HFFc6 (cell line): ENCODE data around the gene UQCR11. TPM values are rescaled to one million over a fixed set of nuclear protein-coding genes. Genes with fewer than 3 reads are reported as not detected.

Experiments used
- DNase-seq: peaks from one replicate; pipeline ENCODE4 v3.0.0-alpha.2; 2018
- H3K27ac Mint-ChIP-seq: 2 replicates; pipeline ENCODE4 v1.8.0; 2020; ENCODE audit warnings: mild to moderate bottlenecking, mixed read lengths
- H3K27me3 Mint-ChIP-seq: 2 replicates; pipeline ENCODE4 v1.8.0; 2021; ENCODE audit warnings: mild to moderate bottlenecking, moderate library complexity, mixed read lengths; ENCODE audit not compliant: insufficient read depth
- H3K36me3 Mint-ChIP-seq: 2 replicates; pipeline ENCODE4 v1.8.0; 2021; ENCODE audit warnings: low read depth, mixed read lengths
- H3K4me1 Mint-ChIP-seq: 2 replicates; pipeline ENCODE4 v1.8.0; 2020; ENCODE audit warnings: low read depth, mixed read lengths
- H3K4me3 Mint-ChIP-seq: 2 replicates; pipeline ENCODE4 v1.8.0; 2020; ENCODE audit warnings: mild to moderate bottlenecking, moderate library complexity, mixed read lengths
- H3K9me3 Mint-ChIP-seq: 2 replicates; pipeline ENCODE4 v1.8.0; 2020; ENCODE audit warnings: mild to moderate bottlenecking, mixed read lengths
- CTCF ChIP-seq: fragments of 200-600 bp; sonication (generic); IDR thresholded peaks from 2 replicates; pipeline ENCODE4 v1.5.0; 2021; ENCODE audit warnings: antibody characterized with exemption, mild to moderate bottlenecking
- total RNA-seq, 6 experiments: library from RNA; stranded (reverse); fragmentation: NEBNext Ultra II Directional; extraction: Animal tissue kit (Norgen Biotek cat#: 25700); gene quantifications; 2 replicates in 1 of 6; 3 replicates in 5 of 6; pipeline ENCODE4 v1.2.3, GENCODE V29; 2021

Gene UQCR11
- total RNA-seq, 6 experiments from 2014 or later = 178 to 319 (median 252) TPM

GRCh38 chr19:1618157-1619093 lies 13.2 kb upstream of the UQCR11 start:
- H3K27me3 Mint-ChIP-seq = no peaks in the 10 kb centered on the region
- TF ChIP-seq CTCF = peak; percentile 60
- peaks cover 5% of the 10 kb centered on the region; the same call in 1 of the 2 replicates for H3K36me3 Mint-ChIP-seq
- H3K4me1 Mint-ChIP-seq = peaks cover 9% of the 10 kb centered on the region; the same call in 1 of the 2 replicates
- H3K27ac Mint-ChIP-seq = no peak overlapping the region
- no peaks in the 10 kb centered on the region for H3K9me3 Mint-ChIP-seq
- no peak overlapping the region for H3K4me3 Mint-ChIP-seq
- DNase-seq = peak; percentile 14

- DNase-seq = no peak
- peak overlapping the region; percentile 71; the same call in 1 of the 2 replicates for H3K27ac Mint-ChIP-seq
- H3K9me3 Mint-ChIP-seq = no peaks in the 10 kb centered on the region
- no peak overlapping the region for H3K4me3 Mint-ChIP-seq
- H3K27me3 Mint-ChIP-seq = no peaks in the 10 kb centered on the region
- H3K36me3 Mint-ChIP-seq = peaks cover 5% of the 10 kb centered on the region; the same call in 1 of the 2 replicates
- no peak for TF ChIP-seq CTCF
- peaks cover 9% of the 10 kb centered on the region; the same call in 1 of the 2 replicates for H3K4me1 Mint-ChIP-seq
Measured at GRCh38 chr19:1616875-1617274, 11.6 kb upstream of the UQCR11 start.

- Mint-ChIP-seq H3K4me1 (peaks cover 9% of the 10 kb centered on the region; the same call in 1 of the 2 replicates), H3K36me3 (peaks cover 5% of the 10 kb centered on the region; the same call in 1 of the 2 replicates), H3K27me3 (no peaks in the 10 kb centered on the region), H3K27ac (peak overlapping the region; percentile 71), H3K9me3 (no peaks in the 10 kb centered on the region), H3K4me3 (no peak overlapping the region)
- TF ChIP-seq CTCF = no peak
- DNase-seq = peak; percentile 75
Measured at GRCh38 chr19:1616396-1616795, 11.1 kb upstream of the UQCR11 start.

GRCh38 chr19:1615156-1615765 lies 10.0 kb upstream of the UQCR11 start:
- no peak overlapping the region for H3K4me3 Mint-ChIP-seq

More at GRCh38 chr19:1615156-1615765, 10.0 kb upstream of the UQCR11 start:
- DNase-seq = no peak
- no peak for TF ChIP-seq CTCF
- peaks cover 5% of the 10 kb centered on the region; the same call in 1 of the 2 replicates for H3K36me3 Mint-ChIP-seq
- H3K9me3 Mint-ChIP-seq = no peaks in the 10 kb centered on the region
- H3K27me3 Mint-ChIP-seq = no peaks in the 10 kb centered on the region
- no peak overlapping the region for H3K27ac Mint-ChIP-seq
- H3K4me1 Mint-ChIP-seq = peaks cover 9% of the 10 kb centered on the region; the same call in 1 of the 2 replicates
